Measurements from ENCODE around the gene ADGRA1. TPM values are rescaled to one million over a fixed set of nuclear protein-coding genes. Genes with fewer than 3 reads are reported as not detected.

The ADGRA1 gene
- total and polyA plus RNA-seq, 2 experiments from 2014 or later, result 0.23 to 0.52 TPM

DNA sequence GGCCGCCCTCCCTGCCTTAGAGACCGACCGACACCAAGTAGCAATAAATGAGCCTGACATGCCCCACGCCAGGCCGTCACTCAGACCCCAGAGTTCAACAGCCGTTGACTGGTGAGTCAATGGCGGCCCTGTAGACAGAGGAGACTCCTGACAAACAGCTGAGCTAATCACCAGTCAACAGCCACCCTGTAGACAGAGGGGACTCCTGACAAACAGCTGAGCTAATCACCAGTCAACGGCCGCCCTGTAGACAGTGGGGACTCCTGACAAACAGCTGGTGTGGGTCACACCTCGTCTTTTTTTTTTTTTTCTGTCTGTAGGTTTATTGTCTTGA lies 55.4 kb downstream of the ADGRA1 start:
- H3K27ac Mint-ChIP-seq, result no peak overlapping the region; the same call in 1 of the 2 replicates

More for the DNA sequence above, 55.4 kb downstream of the ADGRA1 start:
- H3F3A ChIP-seq (replicated peaks; ENCODE audit: low read depth), result no peaks in the 10 kb centered on the region; the same call in 1 of the 2 replicates
- H3K4me1 Mint-ChIP-seq, result peaks cover 23% of the 10 kb centered on the region
- peaks cover 14% of the 10 kb centered on the region for H3K9me3 Mint-ChIP-seq
- no peak for TF ChIP-seq STAT1 (IDR thresholded peaks at IDR 0.05; ENCODE audit: unreplicated experiment)
- TF ChIP-seq, protein P1, sequence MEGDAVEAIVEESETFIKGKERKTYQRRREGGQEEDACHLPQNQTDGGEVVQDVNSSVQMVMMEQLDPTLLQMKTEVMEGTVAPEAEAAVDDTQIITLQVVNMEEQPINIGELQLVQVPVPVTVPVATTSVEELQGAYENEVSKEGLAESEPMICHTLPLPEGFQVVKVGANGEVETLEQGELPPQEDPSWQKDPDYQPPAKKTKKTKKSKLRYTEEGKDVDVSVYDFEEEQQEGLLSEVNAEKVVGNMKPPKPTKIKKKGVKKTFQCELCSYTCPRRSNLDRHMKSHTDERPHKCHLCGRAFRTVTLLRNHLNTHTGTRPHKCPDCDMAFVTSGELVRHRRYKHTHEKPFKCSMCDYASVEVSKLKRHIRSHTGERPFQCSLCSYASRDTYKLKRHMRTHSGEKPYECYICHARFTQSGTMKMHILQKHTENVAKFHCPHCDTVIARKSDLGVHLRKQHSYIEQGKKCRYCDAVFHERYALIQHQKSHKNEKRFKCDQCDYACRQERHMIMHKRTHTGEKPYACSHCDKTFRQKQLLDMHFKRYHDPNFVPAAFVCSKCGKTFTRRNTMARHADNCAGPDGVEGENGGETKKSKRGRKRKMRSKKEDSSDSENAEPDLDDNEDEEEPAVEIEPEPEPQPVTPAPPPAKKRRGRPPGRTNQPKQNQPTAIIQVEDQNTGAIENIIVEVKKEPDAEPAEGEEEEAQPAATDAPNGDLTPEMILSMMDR (conservative IDR thresholded peaks at IDR 0.05; ENCODE audit: low read depth in 2 of 2), result no peak
- no peak for TF ChIP-seq NANOG (IDR thresholded peaks at IDR 0.05; ENCODE audit: borderline replicate concordance)
- no peak for TF ChIP-seq POLR2AphosphoS5 (IDR thresholded peaks at IDR 0.05; ENCODE audit: low read depth)
- TF ChIP-seq, protein P2, sequence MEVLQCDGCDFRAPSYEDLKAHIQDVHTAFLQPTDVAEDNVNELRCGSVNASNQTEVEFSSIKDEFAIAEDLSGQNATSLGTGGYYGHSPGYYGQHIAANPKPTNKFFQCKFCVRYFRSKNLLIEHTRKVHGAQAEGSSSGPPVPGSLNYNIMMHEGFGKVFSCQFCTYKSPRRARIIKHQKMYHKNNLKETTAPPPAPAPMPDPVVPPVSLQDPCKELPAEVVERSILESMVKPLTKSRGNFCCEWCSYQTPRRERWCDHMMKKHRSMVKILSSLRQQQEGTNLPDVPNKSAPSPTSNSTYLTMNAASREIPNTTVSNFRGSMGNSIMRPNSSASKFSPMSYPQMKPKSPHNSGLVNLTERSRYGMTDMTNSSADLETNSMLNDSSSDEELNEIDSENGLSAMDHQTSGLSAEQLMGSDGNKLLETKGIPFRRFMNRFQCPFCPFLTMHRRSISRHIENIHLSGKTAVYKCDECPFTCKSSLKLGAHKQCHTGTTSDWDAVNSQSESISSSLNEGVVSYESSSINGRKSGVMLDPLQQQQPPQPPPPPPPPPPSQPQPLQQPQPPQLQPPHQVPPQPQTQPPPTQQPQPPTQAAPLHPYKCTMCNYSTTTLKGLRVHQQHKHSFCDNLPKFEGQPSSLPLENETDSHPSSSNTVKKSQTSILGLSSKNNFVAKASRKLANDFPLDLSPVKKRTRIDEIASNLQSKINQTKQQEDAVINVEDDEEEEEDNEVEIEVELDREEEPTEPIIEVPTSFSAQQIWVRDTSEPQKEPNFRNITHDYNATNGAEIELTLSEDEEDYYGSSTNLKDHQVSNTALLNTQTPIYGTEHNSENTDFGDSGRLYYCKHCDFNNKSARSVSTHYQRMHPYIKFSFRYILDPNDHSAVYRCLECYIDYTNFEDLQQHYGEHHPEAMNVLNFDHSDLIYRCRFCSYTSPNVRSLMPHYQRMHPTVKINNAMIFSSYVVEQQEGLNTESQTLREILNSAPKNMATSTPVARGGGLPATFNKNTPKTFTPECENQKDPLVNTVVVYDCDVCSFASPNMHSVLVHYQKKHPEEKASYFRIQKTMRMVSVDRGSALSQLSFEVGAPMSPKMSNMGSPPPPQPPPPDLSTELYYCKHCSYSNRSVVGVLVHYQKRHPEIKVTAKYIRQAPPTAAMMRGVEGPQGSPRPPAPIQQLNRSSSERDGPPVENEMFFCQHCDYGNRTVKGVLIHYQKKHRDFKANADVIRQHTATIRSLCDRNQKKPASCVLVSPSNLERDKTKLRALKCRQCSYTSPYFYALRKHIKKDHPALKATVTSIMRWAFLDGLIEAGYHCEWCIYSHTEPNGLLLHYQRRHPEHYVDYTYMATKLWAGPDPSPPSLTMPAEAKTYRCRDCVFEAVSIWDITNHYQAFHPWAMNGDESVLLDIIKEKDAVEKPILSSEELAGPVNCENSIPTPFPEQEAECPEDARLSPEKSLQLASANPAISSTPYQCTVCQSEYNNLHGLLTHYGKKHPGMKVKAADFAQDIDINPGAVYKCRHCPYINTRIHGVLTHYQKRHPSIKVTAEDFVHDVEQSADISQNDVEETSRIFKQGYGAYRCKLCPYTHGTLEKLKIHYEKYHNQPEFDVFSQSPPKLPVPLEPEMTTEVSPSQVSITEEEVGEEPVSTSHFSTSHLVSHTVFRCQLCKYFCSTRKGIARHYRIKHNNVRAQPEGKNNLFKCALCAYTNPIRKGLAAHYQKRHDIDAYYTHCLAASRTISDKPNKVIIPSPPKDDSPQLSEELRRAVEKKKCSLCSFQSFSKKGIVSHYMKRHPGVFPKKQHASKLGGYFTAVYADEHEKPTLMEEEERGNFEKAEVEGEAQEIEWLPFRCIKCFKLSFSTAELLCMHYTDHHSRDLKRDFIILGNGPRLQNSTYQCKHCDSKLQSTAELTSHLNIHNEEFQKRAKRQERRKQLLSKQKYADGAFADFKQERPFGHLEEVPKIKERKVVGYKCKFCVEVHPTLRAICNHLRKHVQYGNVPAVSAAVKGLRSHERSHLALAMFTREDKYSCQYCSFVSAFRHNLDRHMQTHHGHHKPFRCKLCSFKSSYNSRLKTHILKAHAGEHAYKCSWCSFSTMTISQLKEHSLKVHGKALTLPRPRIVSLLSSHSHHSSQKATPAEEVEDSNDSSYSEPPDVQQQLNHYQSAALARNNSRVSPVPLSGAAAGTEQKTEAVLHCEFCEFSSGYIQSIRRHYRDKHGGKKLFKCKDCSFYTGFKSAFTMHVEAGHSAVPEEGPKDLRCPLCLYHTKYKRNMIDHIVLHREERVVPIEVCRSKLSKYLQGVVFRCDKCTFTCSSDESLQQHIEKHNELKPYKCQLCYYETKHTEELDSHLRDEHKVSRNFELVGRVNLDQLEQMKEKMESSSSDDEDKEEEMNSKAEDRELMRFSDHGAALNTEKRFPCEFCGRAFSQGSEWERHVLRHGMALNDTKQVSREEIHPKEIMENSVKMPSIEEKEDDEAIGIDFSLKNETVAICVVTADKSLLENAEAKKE (CRISPR knock-in tag; IDR thresholded peaks at IDR 0.05), result no peak
- TF ChIP-seq ZNF331 (CRISPR knock-in tag; IDR thresholded peaks at IDR 0.05; ENCODE audit: low read depth), result no peak
- TF ChIP-seq, protein P3, sequence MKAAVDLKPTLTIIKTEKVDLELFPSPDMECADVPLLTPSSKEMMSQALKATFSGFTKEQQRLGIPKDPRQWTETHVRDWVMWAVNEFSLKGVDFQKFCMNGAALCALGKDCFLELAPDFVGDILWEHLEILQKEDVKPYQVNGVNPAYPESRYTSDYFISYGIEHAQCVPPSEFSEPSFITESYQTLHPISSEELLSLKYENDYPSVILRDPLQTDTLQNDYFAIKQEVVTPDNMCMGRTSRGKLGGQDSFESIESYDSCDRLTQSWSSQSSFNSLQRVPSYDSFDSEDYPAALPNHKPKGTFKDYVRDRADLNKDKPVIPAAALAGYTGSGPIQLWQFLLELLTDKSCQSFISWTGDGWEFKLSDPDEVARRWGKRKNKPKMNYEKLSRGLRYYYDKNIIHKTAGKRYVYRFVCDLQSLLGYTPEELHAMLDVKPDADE (IDR thresholded peaks at IDR 0.05), result no peak
- TF ChIP-seq, protein P4, sequence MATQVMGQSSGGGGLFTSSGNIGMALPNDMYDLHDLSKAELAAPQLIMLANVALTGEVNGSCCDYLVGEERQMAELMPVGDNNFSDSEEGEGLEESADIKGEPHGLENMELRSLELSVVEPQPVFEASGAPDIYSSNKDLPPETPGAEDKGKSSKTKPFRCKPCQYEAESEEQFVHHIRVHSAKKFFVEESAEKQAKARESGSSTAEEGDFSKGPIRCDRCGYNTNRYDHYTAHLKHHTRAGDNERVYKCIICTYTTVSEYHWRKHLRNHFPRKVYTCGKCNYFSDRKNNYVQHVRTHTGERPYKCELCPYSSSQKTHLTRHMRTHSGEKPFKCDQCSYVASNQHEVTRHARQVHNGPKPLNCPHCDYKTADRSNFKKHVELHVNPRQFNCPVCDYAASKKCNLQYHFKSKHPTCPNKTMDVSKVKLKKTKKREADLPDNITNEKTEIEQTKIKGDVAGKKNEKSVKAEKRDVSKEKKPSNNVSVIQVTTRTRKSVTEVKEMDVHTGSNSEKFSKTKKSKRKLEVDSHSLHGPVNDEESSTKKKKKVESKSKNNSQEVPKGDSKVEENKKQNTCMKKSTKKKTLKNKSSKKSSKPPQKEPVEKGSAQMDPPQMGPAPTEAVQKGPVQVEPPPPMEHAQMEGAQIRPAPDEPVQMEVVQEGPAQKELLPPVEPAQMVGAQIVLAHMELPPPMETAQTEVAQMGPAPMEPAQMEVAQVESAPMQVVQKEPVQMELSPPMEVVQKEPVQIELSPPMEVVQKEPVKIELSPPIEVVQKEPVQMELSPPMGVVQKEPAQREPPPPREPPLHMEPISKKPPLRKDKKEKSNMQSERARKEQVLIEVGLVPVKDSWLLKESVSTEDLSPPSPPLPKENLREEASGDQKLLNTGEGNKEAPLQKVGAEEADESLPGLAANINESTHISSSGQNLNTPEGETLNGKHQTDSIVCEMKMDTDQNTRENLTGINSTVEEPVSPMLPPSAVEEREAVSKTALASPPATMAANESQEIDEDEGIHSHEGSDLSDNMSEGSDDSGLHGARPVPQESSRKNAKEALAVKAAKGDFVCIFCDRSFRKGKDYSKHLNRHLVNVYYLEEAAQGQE (IDR thresholded peaks at IDR 0.05; ENCODE audit: unreplicated experiment), result no peak
- no peak for TF ChIP-seq EZH2 (IDR thresholded peaks at IDR 0.05; ENCODE audit: low read depth, unreplicated experiment)
- TF ChIP-seq CREB1 (CRISPR knock-in tag; IDR thresholded peaks at IDR 0.05; ENCODE audit: low read depth), result no peak
- no peak for TF ChIP-seq ZNF114 (CRISPR knock-in tag; IDR thresholded peaks at IDR 0.05)
- TF ChIP-seq EZH2phosphoT487 (IDR thresholded peaks at IDR 0.05; ENCODE audit: unreplicated experiment), result no peak
- no peak for TF ChIP-seq JUNB (IDR thresholded peaks at IDR 0.05; ENCODE audit: unreplicated experiment)
- ATAC-seq (no peak), DNase-seq (ENCODE audit: low spot score) (no peak)
- no peaks in the 10 kb centered on the region for H4K20me1 ChIP-seq (replicated peaks; ENCODE audit: insufficient read depth)
- H3K36me3 ChIP-seq (ENCODE audit: insufficient read depth), result 0 out of 2 replicates have a peak, but pooled peaks cover 5% of the 10 kb centered on the region
- H3K9me2 ChIP-seq (ENCODE audit: insufficient read depth), result no peaks in the 10 kb centered on the region
- H3K4me2 ChIP-seq, result no peak overlapping the region
- no peak overlapping the region for H3K4me3 Mint-ChIP-seq
- peaks cover 26% of the 10 kb centered on the region; the same call in 1 of the 2 replicates for H3K4me1 ChIP-seq (ENCODE audit: insufficient read depth)
- H3K27me3 ChIP-seq (ENCODE audit: insufficient read depth), result no peaks in the 10 kb centered on the region
- H3K27ac ChIP-seq (ENCODE audit: low read depth), result no peak overlapping the region
- no peak overlapping the region for H3K4me3 ChIP-seq
- H2AFZ ChIP-seq, result no peak overlapping the region
- H3K27me3 Mint-ChIP-seq (ENCODE audit: insufficient read depth, low read depth, poor library complexity), result peaks cover 5% of the 10 kb centered on the region
- no peaks in the 10 kb centered on the region for H3K79me2 ChIP-seq (replicated peaks; ENCODE audit: insufficient read depth)
- peaks cover 9% of the 10 kb centered on the region; the same call in 2 of the 3 replicates for H3K36me3 Mint-ChIP-seq (ENCODE audit: low read depth)
